Ammon's horn (tissue), 1 donor: ENCODE measurements around the gene TPCN2.
A peak's percentile ranks its signal among the peaks of the same experiment; 100 is the strongest.

Experiments used
- DNase-seq: peaks from one replicate; pipeline ENCODE4 v3.0.0-alpha.2; 2016; ENCODE audit warnings: low spot score

The TPCN2 gene

GRCh38 chr11:69094915-69095290, 46.2 kb downstream of the TPCN2 start:
- DNase-seq: no peak

GRCh38 chr11:69095300-69095699, 46.6 kb downstream of the TPCN2 start:
- no peak for DNase-seq

- DNase-seq: no peak
Observed at GRCh38 chr11:69096473-69096872, 47.7 kb downstream of the TPCN2 start.

- DNase-seq: no peak
Observed at GRCh38 chr11:69097263-69097662, 48.5 kb downstream of the TPCN2 start.

GRCh38 chr11:69099180-69099579, 50.4 kb downstream of the TPCN2 start:
- DNase-seq: no peak

GRCh38 chr11:69100454-69101114, 51.9 kb downstream of the TPCN2 start:
- no peak for DNase-seq

- DNase-seq: peak; percentile 79
Observed at GRCh38 chr11:69101115-69101791, 52.5 kb downstream of the TPCN2 start.

- no peak for DNase-seq
Observed at GRCh38 chr11:69101792-69102695, 53.3 kb downstream of the TPCN2 start.

GRCh38 chr11:69102732-69103615, 54.2 kb downstream of the TPCN2 start:
- DNase-seq: no peak

- DNase-seq: no peak
Observed at GRCh38 chr11:69104212-69104855, 55.6 kb downstream of the TPCN2 start.

GRCh38 chr11:69104856-69105395, 56.2 kb downstream of the TPCN2 start:
- no peak for DNase-seq

GRCh38 chr11:69105461-69106030, 56.8 kb downstream of the TPCN2 start:
- DNase-seq: no peak

- DNase-seq: no peak
Observed at GRCh38 chr11:69106031-69106811, 57.5 kb downstream of the TPCN2 start.

GRCh38 chr11:69107413-69107812, 58.7 kb downstream of the TPCN2 start:
- no peak for DNase-seq

GRCh38 chr11:69108030-69108429, 59.3 kb downstream of the TPCN2 start:
- DNase-seq: no peak

- no peak for DNase-seq
Observed at GRCh38 chr11:69108559-69108958, 59.8 kb downstream of the TPCN2 start.

- DNase-seq: no peak
Observed at GRCh38 chr11:69109101-69109500, 60.4 kb downstream of the TPCN2 start.

- DNase-seq: no peak
Observed at GRCh38 chr11:69110451-69110850, 61.7 kb downstream of the TPCN2 start.

- DNase-seq: no peak
Observed at GRCh38 chr11:69111624-69112542, 63.2 kb downstream of the TPCN2 start.
